Measurements from ENCODE around the gene DSCAML1.

DNA sequence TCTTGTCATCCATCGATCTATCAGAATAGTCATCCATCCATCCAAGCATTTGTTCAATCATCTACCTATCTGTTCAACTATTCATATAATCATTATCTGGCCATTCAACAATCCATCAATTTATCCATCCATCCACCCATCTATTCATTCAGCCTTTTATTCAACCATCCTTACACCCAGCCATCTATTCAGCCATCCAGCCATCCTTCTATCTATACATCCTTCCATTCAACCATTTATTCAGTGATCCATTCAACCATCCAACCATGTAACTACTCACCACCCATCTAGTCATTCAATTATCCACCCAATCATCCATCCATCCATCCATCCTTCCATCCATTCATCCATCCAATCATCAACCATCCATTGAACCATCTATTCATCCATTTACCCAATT lies 362.5 kb downstream of the DSCAML1 start:
- TF ChIP-seq EZH2phosphoT487 (IDR thresholded peaks at IDR 0.05; ENCODE audit: borderline replicate concordance, low read depth, low read length) = no peak
- TF ChIP-seq, protein P1, sequence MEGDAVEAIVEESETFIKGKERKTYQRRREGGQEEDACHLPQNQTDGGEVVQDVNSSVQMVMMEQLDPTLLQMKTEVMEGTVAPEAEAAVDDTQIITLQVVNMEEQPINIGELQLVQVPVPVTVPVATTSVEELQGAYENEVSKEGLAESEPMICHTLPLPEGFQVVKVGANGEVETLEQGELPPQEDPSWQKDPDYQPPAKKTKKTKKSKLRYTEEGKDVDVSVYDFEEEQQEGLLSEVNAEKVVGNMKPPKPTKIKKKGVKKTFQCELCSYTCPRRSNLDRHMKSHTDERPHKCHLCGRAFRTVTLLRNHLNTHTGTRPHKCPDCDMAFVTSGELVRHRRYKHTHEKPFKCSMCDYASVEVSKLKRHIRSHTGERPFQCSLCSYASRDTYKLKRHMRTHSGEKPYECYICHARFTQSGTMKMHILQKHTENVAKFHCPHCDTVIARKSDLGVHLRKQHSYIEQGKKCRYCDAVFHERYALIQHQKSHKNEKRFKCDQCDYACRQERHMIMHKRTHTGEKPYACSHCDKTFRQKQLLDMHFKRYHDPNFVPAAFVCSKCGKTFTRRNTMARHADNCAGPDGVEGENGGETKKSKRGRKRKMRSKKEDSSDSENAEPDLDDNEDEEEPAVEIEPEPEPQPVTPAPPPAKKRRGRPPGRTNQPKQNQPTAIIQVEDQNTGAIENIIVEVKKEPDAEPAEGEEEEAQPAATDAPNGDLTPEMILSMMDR (conservative IDR thresholded peaks at IDR 0.05; ENCODE audit: low read length) = no peak

All from OCI-LY7 (cell line).